GM19099 (cell line): ENCODE measurements around the gene FNBP1L.

Experiments
- POLR2A ChIP-seq: IDR thresholded peaks from 3 replicates; pipeline ENCODE4 v1.6.1; 2011; ENCODE audit warnings: low read depth; ENCODE audit not compliant: insufficient read length; ENCODE audit errors: extremely low read depth

The FNBP1L gene

GRCh38 chr1:93598861-93599439, 151.0 kb downstream of the FNBP1L start:
- no peak for TF ChIP-seq POLR2A

- no peak for TF ChIP-seq POLR2A
These were observed 151.6 kb downstream of the FNBP1L start for GRCh38 chr1:93599479-93599878.

GRCh38 chr1:93600663-93601062, 152.7 kb downstream of the FNBP1L start:
- no peak for TF ChIP-seq POLR2A

GRCh38 chr1:93601686-93602085, 153.8 kb downstream of the FNBP1L start:
- TF ChIP-seq POLR2A = no peak

- no peak for TF ChIP-seq POLR2A
These were observed 154.2 kb downstream of the FNBP1L start for GRCh38 chr1:93602101-93602500.

- no peak for TF ChIP-seq POLR2A
These were observed 155.2 kb downstream of the FNBP1L start for GRCh38 chr1:93603106-93603505.

GRCh38 chr1:93603601-93604000, 155.7 kb downstream of the FNBP1L start:
- no peak for TF ChIP-seq POLR2A
